ENCODE data around the gene SLC38A6. TPM values are rescaled to one million over a fixed set of nuclear protein-coding genes. Genes with fewer than 3 reads are reported as not detected.

SLC38A6 gene
- total RNA-seq, 2 donors from 2014 or later = 9.9 to 18.2 TPM

DNA sequence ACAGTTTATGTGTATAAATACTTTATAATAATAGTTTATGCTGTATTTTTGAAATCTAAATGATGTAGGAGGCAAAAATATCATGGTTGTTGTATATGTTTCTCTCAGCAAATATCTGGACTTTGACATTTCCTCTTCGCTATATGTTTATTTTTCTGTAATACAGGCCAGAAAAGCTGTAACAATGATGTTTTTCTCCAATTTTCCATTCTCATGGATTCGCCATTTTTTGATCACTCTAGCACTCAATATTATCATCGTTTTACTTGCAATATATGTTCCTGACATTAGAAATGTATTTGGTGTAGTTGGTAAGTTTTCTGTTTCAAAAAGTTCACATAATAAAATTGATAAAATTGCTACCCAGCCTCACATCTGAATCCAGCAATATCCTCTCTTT lies 70.6 kb downstream of the SLC38A6 start:
- Mint-ChIP-seq H3K36me3 (ENCODE audit: low read depth) (peaks cover 21% of the 10 kb centered on the region), H3K27ac (no peak overlapping the region), H3K9me3 (peaks cover 20% of the 10 kb centered on the region), H3K4me1 (peaks cover 9% of the 10 kb centered on the region), H3K4me3 (no peak overlapping the region), H3K27me3 (ENCODE audit: insufficient read depth) (no peaks in the 10 kb centered on the region)
- no peaks in the 10 kb centered on the region for H3K27me3 ChIP-seq (ENCODE audit: control insufficient read depth, insufficient read depth, low read length, poor library complexity, severe bottlenecking)
- H3K4me1 ChIP-seq (ENCODE audit: control insufficient read depth, insufficient read depth, low read length) = no peaks in the 10 kb centered on the region
- H3K27ac ChIP-seq (ENCODE audit: low read depth, low read length) = no peak overlapping the region
- H3K9me3 ChIP-seq (ENCODE audit: control insufficient read depth, low read length) = peaks cover 17% of the 10 kb centered on the region
- no peak for DNase-seq
- no peaks in the 10 kb centered on the region for H3K36me3 ChIP-seq (ENCODE audit: control insufficient read depth, insufficient read depth, low read length)
- WGBS, 2 experiments (ENCODE audit: insufficient coverage in 1 of 2, insufficient read length in 1 of 2) = 100% methylated on average over 2 of the region's 3 CpGs; no CpG with 5 or more reads in 1 of the 2 experiments
- no peak overlapping the region for H3K4me3 ChIP-seq (ENCODE audit: low read length)
- TF ChIP-seq, protein P1, sequence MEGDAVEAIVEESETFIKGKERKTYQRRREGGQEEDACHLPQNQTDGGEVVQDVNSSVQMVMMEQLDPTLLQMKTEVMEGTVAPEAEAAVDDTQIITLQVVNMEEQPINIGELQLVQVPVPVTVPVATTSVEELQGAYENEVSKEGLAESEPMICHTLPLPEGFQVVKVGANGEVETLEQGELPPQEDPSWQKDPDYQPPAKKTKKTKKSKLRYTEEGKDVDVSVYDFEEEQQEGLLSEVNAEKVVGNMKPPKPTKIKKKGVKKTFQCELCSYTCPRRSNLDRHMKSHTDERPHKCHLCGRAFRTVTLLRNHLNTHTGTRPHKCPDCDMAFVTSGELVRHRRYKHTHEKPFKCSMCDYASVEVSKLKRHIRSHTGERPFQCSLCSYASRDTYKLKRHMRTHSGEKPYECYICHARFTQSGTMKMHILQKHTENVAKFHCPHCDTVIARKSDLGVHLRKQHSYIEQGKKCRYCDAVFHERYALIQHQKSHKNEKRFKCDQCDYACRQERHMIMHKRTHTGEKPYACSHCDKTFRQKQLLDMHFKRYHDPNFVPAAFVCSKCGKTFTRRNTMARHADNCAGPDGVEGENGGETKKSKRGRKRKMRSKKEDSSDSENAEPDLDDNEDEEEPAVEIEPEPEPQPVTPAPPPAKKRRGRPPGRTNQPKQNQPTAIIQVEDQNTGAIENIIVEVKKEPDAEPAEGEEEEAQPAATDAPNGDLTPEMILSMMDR (conservative IDR thresholded peaks at IDR 0.05) = no peak
- H3K9ac ChIP-seq (ENCODE audit: extremely low read depth, low read length, poor library complexity, severe bottlenecking) = no peak overlapping the region

DNA sequence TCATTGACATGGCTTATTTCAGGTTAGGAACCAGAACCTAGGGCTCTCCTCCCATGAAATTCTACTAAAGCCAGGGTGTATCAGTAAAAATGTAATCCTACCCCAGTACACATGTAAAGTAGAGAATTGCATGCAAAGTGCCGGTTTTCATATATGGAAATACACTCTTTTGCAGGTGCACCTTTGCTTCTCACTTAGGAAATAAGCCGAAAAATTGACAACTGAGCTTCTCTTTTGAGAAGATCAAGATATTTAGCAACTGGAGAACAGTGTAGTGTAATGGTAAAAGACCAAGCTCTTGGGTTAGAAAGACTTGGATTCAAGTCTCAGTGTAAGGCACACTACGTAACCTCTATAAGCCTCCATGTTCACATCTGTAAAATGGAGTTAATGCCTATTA lies 82.4 kb downstream of the SLC38A6 start:
- Mint-ChIP-seq H3K4me1 (peaks cover 30% of the 10 kb centered on the region), H3K4me3 (no peak overlapping the region), H3K36me3 (ENCODE audit: low read depth) (peaks cover 10% of the 10 kb centered on the region), H3K27ac (no peak overlapping the region), H3K27me3 (ENCODE audit: insufficient read depth) (peaks cover 28% of the 10 kb centered on the region), H3K9me3 (peaks cover 11% of the 10 kb centered on the region)
- peaks cover 12% of the 10 kb centered on the region for H3K9me3 ChIP-seq (ENCODE audit: control insufficient read depth, low read length)
- H3K36me3 ChIP-seq (ENCODE audit: control insufficient read depth, insufficient read depth, low read length) = no peaks in the 10 kb centered on the region
- 90 to 100% methylated on average over 2 to 3 of the region's 3 CpGs for WGBS, 2 experiments (ENCODE audit: insufficient coverage in 1 of 2, insufficient read length in 1 of 2)
- no peak overlapping the region for H3K4me3 ChIP-seq (ENCODE audit: low read length)
- no peak overlapping the region for H3K9ac ChIP-seq (ENCODE audit: extremely low read depth, low read length, poor library complexity, severe bottlenecking)
- no peaks in the 10 kb centered on the region for H3K27me3 ChIP-seq (ENCODE audit: control insufficient read depth, insufficient read depth, low read length, poor library complexity, severe bottlenecking)
- no peak for DNase-seq
- no peak overlapping the region for H3K27ac ChIP-seq (ENCODE audit: low read depth, low read length)
- TF ChIP-seq, protein P1 (conservative IDR thresholded peaks at IDR 0.05) = no peak
- peaks cover 18% of the 10 kb centered on the region for H3K4me1 ChIP-seq (ENCODE audit: control insufficient read depth, insufficient read depth, low read length)

DNA sequence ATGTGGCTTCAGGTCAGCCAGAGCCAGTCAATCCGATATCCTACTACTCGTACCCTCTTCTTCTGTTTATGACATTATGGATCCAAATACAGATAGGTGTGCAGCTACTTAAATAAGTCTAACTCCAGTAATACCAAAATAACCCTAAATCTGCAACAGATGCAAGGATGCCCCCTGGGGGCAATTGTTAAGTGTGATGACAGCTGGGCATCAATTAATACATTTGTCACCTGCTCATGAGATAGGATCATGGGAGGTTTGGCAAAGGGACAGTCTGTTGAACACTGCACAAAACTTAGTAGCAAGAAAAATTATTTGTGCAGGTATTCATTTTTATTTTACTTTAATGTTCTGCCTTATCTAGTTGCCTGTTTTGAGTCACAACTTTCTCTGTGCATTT lies 83.2 kb downstream of the SLC38A6 start:
- Histone ChIP-seq H3K36me3 (ENCODE audit: control insufficient read depth, insufficient read depth, low read length) (no peaks in the 10 kb centered on the region), H3K27ac (ENCODE audit: low read depth, low read length) (no peak overlapping the region), H3K27me3 (ENCODE audit: control insufficient read depth, insufficient read depth, low read length, poor library complexity, severe bottlenecking) (no peaks in the 10 kb centered on the region), H3K4me3 (ENCODE audit: low read length) (no peak overlapping the region), H3K9me3 (ENCODE audit: control insufficient read depth, low read length) (peaks cover 13% of the 10 kb centered on the region), H3K9ac (ENCODE audit: extremely low read depth, low read length, poor library complexity, severe bottlenecking) (no peak overlapping the region), H3K4me1 (ENCODE audit: control insufficient read depth, insufficient read depth, low read length) (peaks cover 20% of the 10 kb centered on the region)
- DNase-seq = no peak
- Mint-ChIP-seq H3K4me3 (no peak overlapping the region), H3K27me3 (ENCODE audit: insufficient read depth) (peaks cover 28% of the 10 kb centered on the region), H3K36me3 (ENCODE audit: low read depth) (peaks cover 10% of the 10 kb centered on the region), H3K27ac (no peak overlapping the region), H3K9me3 (peaks cover 11% of the 10 kb centered on the region), H3K4me1 (peaks cover 38% of the 10 kb centered on the region)
- TF ChIP-seq, protein P1 (conservative IDR thresholded peaks at IDR 0.05) = peak; percentile 52
- 95% methylated on average over 2 of the region's 2 CpGs; no CpG with 5 or more reads in 1 of the 2 experiments for WGBS, 2 experiments (ENCODE audit: insufficient coverage in 1 of 2, insufficient read length in 1 of 2)

All from endodermal cell (in vitro differentiated cells).